H1 (cell line): Measurements from ENCODE around the gene SLU7. TPM values are rescaled to one million over a fixed set of nuclear protein-coding genes. Genes with fewer than 3 reads are reported as not detected.

Experiments used
- ASH2L ChIP-seq: fragments of 200-600, 300-600 bp; sonication (generic); IDR thresholded peaks from one replicate; pipeline ENCODE4 v1.7.1; 2017; ENCODE audit warnings: low read length
- CREB1 ChIP-seq: IDR thresholded peaks from 2 replicates; pipeline ENCODE4 v1.6.1; 2012; ENCODE audit warnings: inconsistent platforms
- GTF2F1 ChIP-seq: IDR thresholded peaks from 2 replicates; pipeline ENCODE4 v1.6.1; 2012; ENCODE audit warnings: low read depth, low read length, improper control_type of control experiment, borderline replicate concordance
- TAF7 ChIP-seq: optimal IDR thresholded peaks from 2 replicates; pipeline ENCODE3; 2011; ENCODE audit warnings: low read depth, mild to moderate bottlenecking, inconsistent platforms, low read length, moderate library complexity, borderline replicate concordance
- polyA plus RNA-seq, 7 experiments: library from polyadenylated mRNA; depleted of rRNA in 3 of 7; stranded (reverse) in 5 of 7; unstranded in 2 of 7; fragments of >200 nt in 5 of 7; fragments of 200-250 nt in 2 of 7; gene quantifications; 1 replicate in 5 of 7; 2 replicates in 1 of 7; 4 replicates in 1 of 7; pipeline versions ENCODE4 v1.2.1 to v1.2.3, GENCODE V29; 2011 to 2013; ENCODE audit warnings: missing spikeins in 2 of 7, mixed read lengths in 2 of 7
- total RNA-seq: library from RNA; stranded (reverse); fragmentation: NEBNext Ultra II Directional; extraction: Animal tissue kit (Norgen Biotek cat#: 25700); gene quantifications from 2 replicates; pipeline ENCODE4 v1.2.1, GENCODE V29; 2021
- TF ChIP-seq, protein P1 (sequence below): fragments of 300-600 bp; sonication (generic); IDR thresholded peaks from 2 replicates; pipeline ENCODE4 v1.7.1; 2012; ENCODE audit warnings: low read length, moderate library complexity, mild to moderate bottlenecking, inconsistent platforms; ENCODE audit not compliant: insufficient replicate concordance
- TF ChIP-seq, protein P2 (sequence below): IDR thresholded peaks from 2 replicates; pipeline ENCODE4 v1.6.1; 2012; ENCODE audit warnings: inconsistent platforms
- TF ChIP-seq, protein P3 (sequence below): IDR thresholded peaks from 2 replicates; pipeline ENCODE4 v1.6.1; 2012; ENCODE audit warnings: low read length, inconsistent platforms

SLU7 gene
- total and polyA plus RNA-seq, 2 of the 8 experiments (the other 6 are each of a cell fraction or from before 2014, with no cell fraction given): 6.0 to 34.1 TPM

DNA sequence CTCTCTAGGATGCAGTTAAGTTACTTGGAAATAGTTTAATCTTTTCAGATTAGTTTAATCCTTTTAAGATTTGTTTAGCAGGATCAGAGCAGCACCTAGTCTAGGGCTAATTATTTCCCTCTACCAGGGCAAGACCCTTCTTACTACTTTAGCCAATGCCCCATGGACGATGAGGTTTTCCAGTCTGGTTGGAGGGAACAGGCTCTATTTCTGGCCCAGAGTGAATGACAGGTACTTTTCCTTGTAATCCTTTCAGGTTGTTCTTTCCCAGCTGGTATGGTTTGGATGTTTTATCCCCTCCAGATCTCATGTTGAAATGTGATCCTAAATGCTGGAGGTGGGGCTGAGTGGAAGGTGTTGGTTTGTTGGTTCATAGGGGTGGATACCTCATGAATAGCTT is 30.0 kb upstream of the SLU7 start (continued):
- TF ChIP-seq GTF2F1 (no peak), ASH2L (no peak), TAF7 (no peak), CREB1 (no peak)
- TF ChIP-seq, protein P1, sequence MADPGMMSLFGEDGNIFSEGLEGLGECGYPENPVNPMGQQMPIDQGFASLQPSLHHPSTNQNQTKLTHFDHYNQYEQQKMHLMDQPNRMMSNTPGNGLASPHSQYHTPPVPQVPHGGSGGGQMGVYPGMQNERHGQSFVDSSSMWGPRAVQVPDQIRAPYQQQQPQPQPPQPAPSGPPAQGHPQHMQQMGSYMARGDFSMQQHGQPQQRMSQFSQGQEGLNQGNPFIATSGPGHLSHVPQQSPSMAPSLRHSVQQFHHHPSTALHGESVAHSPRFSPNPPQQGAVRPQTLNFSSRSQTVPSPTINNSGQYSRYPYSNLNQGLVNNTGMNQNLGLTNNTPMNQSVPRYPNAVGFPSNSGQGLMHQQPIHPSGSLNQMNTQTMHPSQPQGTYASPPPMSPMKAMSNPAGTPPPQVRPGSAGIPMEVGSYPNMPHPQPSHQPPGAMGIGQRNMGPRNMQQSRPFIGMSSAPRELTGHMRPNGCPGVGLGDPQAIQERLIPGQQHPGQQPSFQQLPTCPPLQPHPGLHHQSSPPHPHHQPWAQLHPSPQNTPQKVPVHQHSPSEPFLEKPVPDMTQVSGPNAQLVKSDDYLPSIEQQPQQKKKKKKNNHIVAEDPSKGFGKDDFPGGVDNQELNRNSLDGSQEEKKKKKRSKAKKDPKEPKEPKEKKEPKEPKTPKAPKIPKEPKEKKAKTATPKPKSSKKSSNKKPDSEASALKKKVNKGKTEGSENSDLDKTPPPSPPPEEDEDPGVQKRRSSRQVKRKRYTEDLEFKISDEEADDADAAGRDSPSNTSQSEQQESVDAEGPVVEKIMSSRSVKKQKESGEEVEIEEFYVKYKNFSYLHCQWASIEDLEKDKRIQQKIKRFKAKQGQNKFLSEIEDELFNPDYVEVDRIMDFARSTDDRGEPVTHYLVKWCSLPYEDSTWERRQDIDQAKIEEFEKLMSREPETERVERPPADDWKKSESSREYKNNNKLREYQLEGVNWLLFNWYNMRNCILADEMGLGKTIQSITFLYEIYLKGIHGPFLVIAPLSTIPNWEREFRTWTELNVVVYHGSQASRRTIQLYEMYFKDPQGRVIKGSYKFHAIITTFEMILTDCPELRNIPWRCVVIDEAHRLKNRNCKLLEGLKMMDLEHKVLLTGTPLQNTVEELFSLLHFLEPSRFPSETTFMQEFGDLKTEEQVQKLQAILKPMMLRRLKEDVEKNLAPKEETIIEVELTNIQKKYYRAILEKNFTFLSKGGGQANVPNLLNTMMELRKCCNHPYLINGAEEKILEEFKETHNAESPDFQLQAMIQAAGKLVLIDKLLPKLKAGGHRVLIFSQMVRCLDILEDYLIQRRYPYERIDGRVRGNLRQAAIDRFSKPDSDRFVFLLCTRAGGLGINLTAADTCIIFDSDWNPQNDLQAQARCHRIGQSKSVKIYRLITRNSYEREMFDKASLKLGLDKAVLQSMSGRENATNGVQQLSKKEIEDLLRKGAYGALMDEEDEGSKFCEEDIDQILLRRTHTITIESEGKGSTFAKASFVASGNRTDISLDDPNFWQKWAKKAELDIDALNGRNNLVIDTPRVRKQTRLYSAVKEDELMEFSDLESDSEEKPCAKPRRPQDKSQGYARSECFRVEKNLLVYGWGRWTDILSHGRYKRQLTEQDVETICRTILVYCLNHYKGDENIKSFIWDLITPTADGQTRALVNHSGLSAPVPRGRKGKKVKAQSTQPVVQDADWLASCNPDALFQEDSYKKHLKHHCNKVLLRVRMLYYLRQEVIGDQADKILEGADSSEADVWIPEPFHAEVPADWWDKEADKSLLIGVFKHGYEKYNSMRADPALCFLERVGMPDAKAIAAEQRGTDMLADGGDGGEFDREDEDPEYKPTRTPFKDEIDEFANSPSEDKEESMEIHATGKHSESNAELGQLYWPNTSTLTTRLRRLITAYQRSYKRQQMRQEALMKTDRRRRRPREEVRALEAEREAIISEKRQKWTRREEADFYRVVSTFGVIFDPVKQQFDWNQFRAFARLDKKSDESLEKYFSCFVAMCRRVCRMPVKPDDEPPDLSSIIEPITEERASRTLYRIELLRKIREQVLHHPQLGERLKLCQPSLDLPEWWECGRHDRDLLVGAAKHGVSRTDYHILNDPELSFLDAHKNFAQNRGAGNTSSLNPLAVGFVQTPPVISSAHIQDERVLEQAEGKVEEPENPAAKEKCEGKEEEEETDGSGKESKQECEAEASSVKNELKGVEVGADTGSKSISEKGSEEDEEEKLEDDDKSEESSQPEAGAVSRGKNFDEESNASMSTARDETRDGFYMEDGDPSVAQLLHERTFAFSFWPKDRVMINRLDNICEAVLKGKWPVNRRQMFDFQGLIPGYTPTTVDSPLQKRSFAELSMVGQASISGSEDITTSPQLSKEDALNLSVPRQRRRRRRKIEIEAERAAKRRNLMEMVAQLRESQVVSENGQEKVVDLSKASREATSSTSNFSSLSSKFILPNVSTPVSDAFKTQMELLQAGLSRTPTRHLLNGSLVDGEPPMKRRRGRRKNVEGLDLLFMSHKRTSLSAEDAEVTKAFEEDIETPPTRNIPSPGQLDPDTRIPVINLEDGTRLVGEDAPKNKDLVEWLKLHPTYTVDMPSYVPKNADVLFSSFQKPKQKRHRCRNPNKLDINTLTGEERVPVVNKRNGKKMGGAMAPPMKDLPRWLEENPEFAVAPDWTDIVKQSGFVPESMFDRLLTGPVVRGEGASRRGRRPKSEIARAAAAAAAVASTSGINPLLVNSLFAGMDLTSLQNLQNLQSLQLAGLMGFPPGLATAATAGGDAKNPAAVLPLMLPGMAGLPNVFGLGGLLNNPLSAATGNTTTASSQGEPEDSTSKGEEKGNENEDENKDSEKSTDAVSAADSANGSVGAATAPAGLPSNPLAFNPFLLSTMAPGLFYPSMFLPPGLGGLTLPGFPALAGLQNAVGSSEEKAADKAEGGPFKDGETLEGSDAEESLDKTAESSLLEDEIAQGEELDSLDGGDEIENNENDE: no peak
- TF ChIP-seq, protein P2, sequence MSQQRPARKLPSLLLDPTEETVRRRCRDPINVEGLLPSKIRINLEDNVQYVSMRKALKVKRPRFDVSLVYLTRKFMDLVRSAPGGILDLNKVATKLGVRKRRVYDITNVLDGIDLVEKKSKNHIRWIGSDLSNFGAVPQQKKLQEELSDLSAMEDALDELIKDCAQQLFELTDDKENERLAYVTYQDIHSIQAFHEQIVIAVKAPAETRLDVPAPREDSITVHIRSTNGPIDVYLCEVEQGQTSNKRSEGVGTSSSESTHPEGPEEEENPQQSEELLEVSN: no peak
- TF ChIP-seq, protein P3, sequence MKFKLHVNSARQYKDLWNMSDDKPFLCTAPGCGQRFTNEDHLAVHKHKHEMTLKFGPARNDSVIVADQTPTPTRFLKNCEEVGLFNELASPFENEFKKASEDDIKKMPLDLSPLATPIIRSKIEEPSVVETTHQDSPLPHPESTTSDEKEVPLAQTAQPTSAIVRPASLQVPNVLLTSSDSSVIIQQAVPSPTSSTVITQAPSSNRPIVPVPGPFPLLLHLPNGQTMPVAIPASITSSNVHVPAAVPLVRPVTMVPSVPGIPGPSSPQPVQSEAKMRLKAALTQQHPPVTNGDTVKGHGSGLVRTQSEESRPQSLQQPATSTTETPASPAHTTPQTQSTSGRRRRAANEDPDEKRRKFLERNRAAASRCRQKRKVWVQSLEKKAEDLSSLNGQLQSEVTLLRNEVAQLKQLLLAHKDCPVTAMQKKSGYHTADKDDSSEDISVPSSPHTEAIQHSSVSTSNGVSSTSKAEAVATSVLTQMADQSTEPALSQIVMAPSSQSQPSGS: no peak
